CD4-positive, CD25-positive, alpha-beta regulatory T cell (primary cell): ENCODE results near the gene RSAD1. TPM values are rescaled to one million over a fixed set of nuclear protein-coding genes. Genes with fewer than 3 reads are reported as not detected.

Source experiments
- ATAC-seq, 2 donors: fragments of 150-1000 bp; cut with Tn5 transposase; one replicate each; pipeline ENCODE4 v1.10.0; 2021; ENCODE audit warnings: low read depth in 2 of 2, moderate number of reproducible peaks in 2 of 2, moderate library complexity in 1 of 2
- DNase-seq, 3 donors: peaks; one replicate each; pipeline versions ENCODE4 v3.0.0 to v3.0.0-alpha.2; 2012 to 2022; ENCODE audit warnings: mixed read lengths in 1 of 3
- H3K27ac ChIP-seq: one replicate; pipeline ENCODE4 v1.7.0; 2013; ENCODE audit warnings: mild to moderate bottlenecking, low read length; ENCODE audit not compliant: insufficient read depth, poor library complexity, severe bottlenecking
- H3K27me3 ChIP-seq: one replicate; pipeline ENCODE4 v1.7.0; 2013; ENCODE audit warnings: low read length; ENCODE audit not compliant: control insufficient read depth, insufficient read depth
- H3K36me3 ChIP-seq: one replicate; pipeline ENCODE4 v1.7.0; 2013; ENCODE audit warnings: mild to moderate bottlenecking, low read length, moderate library complexity; ENCODE audit not compliant: control insufficient read depth, insufficient read depth
- H3K4me1 ChIP-seq: 2 replicates; pipeline ENCODE4 v1.7.0; 2013; ENCODE audit warnings: mild to moderate bottlenecking, low read length; ENCODE audit not compliant: insufficient read depth, control insufficient read depth, poor library complexity, severe bottlenecking
- H3K4me3 ChIP-seq: one replicate; pipeline ENCODE4 v1.7.0; 2013; ENCODE audit warnings: low read depth, mild to moderate bottlenecking, low read length, moderate library complexity
- H3K9me3 ChIP-seq, 2 experiments: 1 replicate in 1 of 2; 2 replicates in 1 of 2; pipeline ENCODE4 v1.7.0; 2013; ENCODE audit warnings: low read length in 2 of 2, mild to moderate bottlenecking in 1 of 2, moderate library complexity in 1 of 2; ENCODE audit not compliant: control insufficient read depth in 2 of 2
- H3K27ac Mint-ChIP-seq, 3 donors: one replicate each; pipeline ENCODE4 v1.8.0; 2020 to 2022; ENCODE audit warnings: mild to moderate bottlenecking in 3 of 3, mixed read lengths in 3 of 3, moderate library complexity in 2 of 3
- H3K27me3 Mint-ChIP-seq: one replicate; pipeline ENCODE4 v1.8.0; 2022; ENCODE audit warnings: mild to moderate bottlenecking, mixed read lengths
- H3K36me3 Mint-ChIP-seq: one replicate; pipeline ENCODE4 v1.8.0; 2020; ENCODE audit warnings: mixed read lengths
- H3K4me1 Mint-ChIP-seq, 4 donors: one replicate each; pipeline ENCODE4 v1.8.0; 2020 to 2022; ENCODE audit warnings: mixed read lengths in 4 of 4, mild to moderate bottlenecking in 1 of 4
- H3K4me3 Mint-ChIP-seq, 4 donors: one replicate each; pipeline ENCODE4 v1.8.0; 2020 to 2022; ENCODE audit warnings: mild to moderate bottlenecking in 4 of 4, mixed read lengths in 4 of 4, moderate library complexity in 3 of 4
- H3K9me3 Mint-ChIP-seq, 7 donors: one replicate each; pipeline ENCODE4 v1.8.0; 2020 to 2022; ENCODE audit warnings: mixed read lengths in 7 of 7, mild to moderate bottlenecking in 3 of 7, moderate library complexity in 2 of 7
- polyA plus RNA-seq, 4 donors: library from polyadenylated mRNA; unstranded; fragments of 300-500 nt; fragmentation: Illumina TruSeq; gene quantifications; one replicate each; pipeline ENCODE4 v1.2.3, GENCODE V29; 2021
- total RNA-seq: library from RNA; stranded (reverse); gene quantifications from one replicate; pipeline ENCODE4 v1.2.3, GENCODE V29; 2022

Gene RSAD1
- total and polyA plus RNA-seq, 5 donors from 2014 or later, result 43.3 to 53.4 (median 45.3) TPM

DNA sequence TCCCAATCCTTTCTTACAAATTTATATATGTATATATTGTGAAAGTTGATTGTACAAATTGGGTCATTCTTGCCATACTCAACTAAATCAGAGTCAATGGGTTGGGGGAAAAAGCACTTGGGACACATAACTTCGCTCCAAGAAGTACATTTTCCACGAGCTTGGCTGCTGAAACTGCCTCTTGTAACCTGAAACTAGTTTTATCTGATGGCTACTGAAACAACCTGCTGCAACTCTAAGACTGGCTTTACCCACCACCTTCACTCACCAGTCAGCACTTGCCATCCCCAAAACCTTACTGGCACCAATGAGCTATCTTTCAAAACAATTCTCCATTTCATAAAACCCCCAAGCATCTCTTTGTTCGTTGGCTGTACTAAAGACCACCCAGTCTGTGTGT, 15.1 kb downstream of the RSAD1 start:
- Mint-ChIP-seq H3K27ac (peak overlapping the region in 1 of 3 donors; percentile 14), H3K4me1 (no peaks in the 10 kb centered on the region)

DNA sequence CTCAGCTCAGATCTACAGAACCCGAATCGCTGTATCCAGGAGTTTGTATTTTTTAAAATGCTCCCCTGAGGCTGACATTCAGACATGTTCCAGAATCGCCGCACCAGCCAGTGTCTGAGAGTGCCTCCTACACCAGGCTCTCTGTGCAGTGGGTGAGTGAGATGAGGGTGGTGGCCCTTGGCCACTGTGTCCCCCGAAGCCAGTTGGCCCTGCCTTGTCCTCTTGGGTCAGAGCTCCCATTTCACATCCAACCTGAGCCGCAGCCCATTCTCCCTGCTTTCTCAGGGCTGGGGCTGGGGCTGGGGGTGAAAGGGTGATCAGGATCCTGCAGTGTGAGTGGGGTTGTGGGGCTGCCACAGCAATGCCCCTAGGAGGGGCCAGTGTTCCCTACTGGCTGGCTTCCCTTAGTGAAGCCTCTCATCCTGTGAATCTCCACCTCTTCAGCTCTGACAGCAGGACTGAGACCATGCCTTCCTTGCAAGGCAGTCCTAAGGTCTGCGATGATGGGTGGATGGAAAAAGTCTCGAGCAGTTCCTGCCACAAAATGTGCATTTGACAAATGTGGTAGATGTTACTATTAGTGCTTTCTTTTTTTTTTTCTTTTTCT, 16.7 kb downstream of the RSAD1 start:
- Mint-ChIP-seq H3K4me3 (no peak overlapping the region), H3K9me3 (no peaks in the 10 kb centered on the region), H3K27ac (no peak overlapping the region), H3K27me3 (peaks cover 13% of the 10 kb centered on the region), H3K36me3 (no peaks in the 10 kb centered on the region), H3K4me1 (no peaks in the 10 kb centered on the region)
- DNase-seq (no peak), ATAC-seq (no peak)
- no peaks in the 10 kb centered on the region for H3K4me1 ChIP-seq
- H3K27ac ChIP-seq, result no peak overlapping the region
- no peaks in the 10 kb centered on the region for H3K36me3 ChIP-seq
- no peak overlapping the region for H3K4me3 ChIP-seq
- no peaks in the 10 kb centered on the region for H3K27me3 ChIP-seq
- no peaks in the 10 kb centered on the region for H3K9me3 ChIP-seq

More for the DNA sequence above, 15.1 kb downstream of the RSAD1 start:
- ATAC-seq (no peak), DNase-seq (no peak)
- Mint-ChIP-seq H3K27me3 (peaks cover 13% of the 10 kb centered on the region), H3K4me3 (no peak overlapping the region), H3K9me3 (no peaks in the 10 kb centered on the region), H3K36me3 (no peaks in the 10 kb centered on the region)
- H3K4me3 ChIP-seq, result no peak overlapping the region
- H3K9me3 ChIP-seq, result no peaks in the 10 kb centered on the region
- H3K4me1 ChIP-seq, result no peaks in the 10 kb centered on the region
- no peak overlapping the region for H3K27ac ChIP-seq
- H3K27me3 ChIP-seq, result no peaks in the 10 kb centered on the region
- no peaks in the 10 kb centered on the region for H3K36me3 ChIP-seq

DNA sequence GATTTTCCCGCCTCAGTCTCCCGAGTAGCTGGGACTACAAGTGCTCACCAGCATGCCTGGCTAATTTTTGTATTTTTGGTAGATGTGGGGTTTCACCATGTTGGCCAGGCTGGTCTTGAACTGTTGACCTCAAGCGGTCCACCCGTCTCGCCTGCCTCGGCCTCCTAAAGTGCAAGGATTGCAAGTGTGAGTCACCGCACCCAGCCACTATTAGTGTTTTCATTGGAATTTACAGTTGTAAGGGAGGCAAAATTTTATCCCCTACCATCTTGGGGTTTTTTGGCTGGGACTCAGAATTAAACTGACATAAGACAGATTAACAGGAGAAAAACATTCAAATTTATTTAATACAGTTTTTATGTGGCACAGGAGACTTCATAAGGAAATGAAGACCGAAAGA, 17.3 kb downstream of the RSAD1 start:
- no peak overlapping the region for H3K4me3 Mint-ChIP-seq
- no peaks in the 10 kb centered on the region for H3K4me1 ChIP-seq
- H3K4me3 ChIP-seq, result no peak overlapping the region
- H3K36me3 Mint-ChIP-seq, result no peaks in the 10 kb centered on the region
- H3K27ac ChIP-seq, result no peak overlapping the region
- H3K27me3 ChIP-seq, result no peaks in the 10 kb centered on the region
- peaks cover 13% of the 10 kb centered on the region for H3K27me3 Mint-ChIP-seq
- no peaks in the 10 kb centered on the region for H3K9me3 ChIP-seq
- H3K9me3 Mint-ChIP-seq, result no peaks in the 10 kb centered on the region
- no peaks in the 10 kb centered on the region for H3K4me1 Mint-ChIP-seq
- no peak overlapping the region for H3K27ac Mint-ChIP-seq
- H3K36me3 ChIP-seq, result no peaks in the 10 kb centered on the region
- no peak for DNase-seq
- ATAC-seq, result no peak

DNA sequence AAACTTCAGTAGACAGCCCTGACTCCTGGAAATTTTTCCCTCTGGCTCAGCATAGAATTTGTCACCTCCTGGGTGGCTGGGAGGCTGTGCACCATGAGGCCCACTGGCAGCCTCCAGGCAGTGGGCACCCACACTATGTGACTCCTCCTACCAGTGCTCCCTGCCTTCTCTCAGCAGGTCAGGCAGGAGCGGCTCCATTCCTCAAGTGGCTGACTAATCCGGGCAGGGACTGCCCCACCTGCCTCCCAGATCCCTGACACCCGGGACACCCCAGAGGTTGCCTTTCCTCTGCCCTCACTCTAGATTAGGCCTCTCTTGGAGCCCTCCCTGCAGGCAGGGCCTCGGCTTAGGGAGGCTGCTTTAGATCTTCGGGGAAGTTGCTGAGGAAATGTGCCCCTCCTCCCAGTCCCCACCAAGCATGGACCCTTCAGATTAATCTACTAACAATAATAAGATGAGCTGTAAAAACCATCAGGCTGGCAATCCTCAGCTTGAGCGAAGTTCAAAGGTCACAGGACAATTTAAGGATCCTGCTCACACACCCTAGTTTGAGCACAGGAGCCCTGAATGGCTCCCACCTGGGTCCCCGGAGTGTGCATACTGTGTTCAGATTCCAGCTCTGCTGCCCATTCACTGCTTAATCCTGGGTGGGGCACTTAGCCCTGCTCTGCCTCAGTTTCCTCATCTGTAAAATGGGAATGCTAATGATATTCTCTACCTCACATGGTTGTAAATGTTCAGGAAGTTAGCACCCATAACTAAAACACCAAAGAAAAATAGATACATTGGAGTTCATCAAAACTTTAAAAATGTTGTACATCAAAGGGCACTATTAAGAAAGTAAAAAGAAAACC, 19.6 kb downstream of the RSAD1 start:
- Histone ChIP-seq H3K27me3 (no peaks in the 10 kb centered on the region), H3K4me3 (no peak overlapping the region), H3K9me3 (no peaks in the 10 kb centered on the region), H3K36me3 (no peaks in the 10 kb centered on the region), H3K27ac (no peak overlapping the region), H3K4me1 (no peaks in the 10 kb centered on the region)
- Mint-ChIP-seq H3K36me3 (no peaks in the 10 kb centered on the region), H3K4me3 (no peak overlapping the region), H3K9me3 (no peaks in the 10 kb centered on the region), H3K27ac (peak overlapping the region in 1 of 3 donors; percentile 53), H3K4me1 (no peaks in the 10 kb centered on the region), H3K27me3 (peaks cover 9% of the 10 kb centered on the region)
- ATAC-seq (no peak), DNase-seq (no peak)

DNA sequence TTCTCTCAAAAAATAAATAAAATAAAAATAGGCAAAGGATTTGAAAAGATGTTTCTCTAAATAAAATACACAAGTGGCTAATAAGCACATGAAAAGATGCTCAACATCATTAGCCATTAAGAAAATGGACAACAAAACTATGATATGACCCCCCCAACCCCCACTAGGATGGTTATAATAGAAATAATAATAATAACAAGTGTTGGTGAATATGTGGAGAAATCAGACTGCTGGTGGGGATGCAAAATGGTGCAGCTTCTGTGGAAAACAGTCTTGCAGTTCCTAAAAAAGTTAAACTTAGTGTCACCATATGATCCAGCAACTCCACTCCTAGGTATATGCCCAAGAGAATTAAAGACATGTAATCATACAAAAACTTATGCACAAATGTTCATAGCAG, 20.6 kb downstream of the RSAD1 start:
- no peaks in the 10 kb centered on the region for H3K4me1 ChIP-seq
- H3K27ac ChIP-seq, result no peak overlapping the region
- no peaks in the 10 kb centered on the region for H3K9me3 Mint-ChIP-seq
- no peak overlapping the region for H3K4me3 ChIP-seq
- no peak overlapping the region for H3K27ac Mint-ChIP-seq
- ATAC-seq, result no peak
- no peaks in the 10 kb centered on the region for H3K36me3 ChIP-seq
- H3K4me1 Mint-ChIP-seq, result peaks cover 0 to 5% (median 0%) of the 10 kb centered on the region in 4 donors
- H3K36me3 Mint-ChIP-seq, result no peaks in the 10 kb centered on the region
- H3K9me3 ChIP-seq, result no peaks in the 10 kb centered on the region
- no peak for DNase-seq
- no peaks in the 10 kb centered on the region for H3K27me3 ChIP-seq
- H3K27me3 Mint-ChIP-seq, result peaks cover 4% of the 10 kb centered on the region
- no peak overlapping the region for H3K4me3 Mint-ChIP-seq

DNA sequence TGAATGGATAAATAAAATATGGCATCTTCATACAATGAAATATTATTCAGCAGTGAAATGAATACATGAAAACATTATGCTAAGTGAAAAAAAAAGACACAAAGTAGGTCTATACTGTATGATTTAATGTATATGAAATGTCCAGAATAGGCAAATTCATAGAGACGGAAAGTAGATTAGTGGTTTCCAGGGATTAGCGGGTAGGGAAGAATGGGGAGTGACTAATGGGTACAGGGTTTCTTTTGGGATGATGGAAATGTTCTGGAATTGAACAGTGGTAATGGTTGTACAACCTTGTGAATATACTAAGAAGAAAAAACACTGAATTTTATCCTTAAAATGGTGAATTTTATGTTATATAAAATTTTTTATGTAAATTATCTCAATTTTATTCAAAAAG, 21.1 kb downstream of the RSAD1 start:
- no peak for ATAC-seq
- H3K4me3 ChIP-seq, result no peak overlapping the region
- no peaks in the 10 kb centered on the region for H3K36me3 ChIP-seq
- no peaks in the 10 kb centered on the region for H3K27me3 ChIP-seq
- DNase-seq, result no peak
- Mint-ChIP-seq H3K9me3 (no peaks in the 10 kb centered on the region), H3K36me3 (no peaks in the 10 kb centered on the region), H3K27ac (no peak overlapping the region), H3K27me3 (no peaks in the 10 kb centered on the region), H3K4me1 (peaks cover 0 to 7% (median under 1%) of the 10 kb centered on the region in 4 donors), H3K4me3 (no peak overlapping the region)
- no peak overlapping the region for H3K27ac ChIP-seq
- H3K4me1 ChIP-seq, result no peaks in the 10 kb centered on the region
- H3K9me3 ChIP-seq, result no peaks in the 10 kb centered on the region

DNA sequence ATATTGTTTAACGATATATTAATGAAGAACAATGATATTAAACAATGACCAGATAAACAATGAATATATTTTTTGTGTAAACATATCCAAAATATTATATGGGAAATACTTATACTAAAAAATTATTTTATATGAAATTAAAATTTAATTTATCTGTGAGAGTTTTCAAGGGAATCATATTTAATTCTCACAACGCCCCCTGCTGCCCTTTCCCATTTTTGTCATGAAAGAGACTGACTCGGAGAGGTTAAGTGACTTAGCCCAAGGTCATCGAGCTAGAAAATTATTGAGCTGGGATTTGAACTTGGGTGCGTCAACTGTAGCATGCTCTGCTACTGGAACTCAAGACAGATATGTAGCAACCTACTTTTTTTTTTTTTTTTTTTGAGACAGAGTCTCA, 22.4 kb downstream of the RSAD1 start:
- Histone ChIP-seq H3K36me3 (no peaks in the 10 kb centered on the region), H3K27me3 (no peaks in the 10 kb centered on the region), H3K27ac (no peak overlapping the region), H3K9me3 (no peaks in the 10 kb centered on the region), H3K4me3 (no peak overlapping the region), H3K4me1 (no peaks in the 10 kb centered on the region)
- Mint-ChIP-seq H3K36me3 (no peaks in the 10 kb centered on the region), H3K4me3 (no peak overlapping the region), H3K9me3 (no peaks in the 10 kb centered on the region), H3K27ac (no peak overlapping the region), H3K4me1 (peaks cover 0 to 7% (median under 1%) of the 10 kb centered on the region in 4 donors), H3K27me3 (peaks cover 13% of the 10 kb centered on the region)
- no peak for ATAC-seq
- peak in 1 of 3 donors; percentile 43 for DNase-seq
